H1 (cell line): ENCODE measurements around the gene OR13J1.

Source experiments
- ASH2L ChIP-seq: fragments of 200-600, 300-600 bp; sonication (generic); IDR thresholded peaks from one replicate; pipeline ENCODE4 v1.7.1; 2017; ENCODE audit warnings: low read length
- ATF2 ChIP-seq: IDR thresholded peaks from 2 replicates; pipeline ENCODE4 v1.6.1; 2012; ENCODE audit warnings: low read length, inconsistent platforms
- ATF3 ChIP-seq: IDR thresholded peaks from 2 replicates; pipeline ENCODE4 v1.6.1; 2011; ENCODE audit warnings: low read depth, mild to moderate bottlenecking, low read length; ENCODE audit not compliant: insufficient read depth
- BACH1 ChIP-seq: IDR thresholded peaks from 2 replicates; pipeline ENCODE4 v1.6.1; 2012; ENCODE audit warnings: low read length, improper control_type of control experiment
- CREB1 ChIP-seq: IDR thresholded peaks from 2 replicates; pipeline ENCODE4 v1.6.1; 2012; ENCODE audit warnings: inconsistent platforms
- CTCF ChIP-seq, 3 experiments: IDR thresholded peaks; 1 replicate in 2 of 3; 2 replicates in 1 of 3; pipeline versions ENCODE4 v1.5.1 to v1.6.1; 2011; ENCODE audit warnings: low read length in 3 of 3, mild to moderate bottlenecking in 3 of 3, inconsistent platforms in 2 of 3, low read depth in 1 of 3, moderate library complexity in 1 of 3; ENCODE audit not compliant: insufficient read depth in 1 of 3; ENCODE audit errors: control extremely low read depth in 1 of 3
- EGR1 ChIP-seq: IDR thresholded peaks from 2 replicates; pipeline ENCODE4 v1.6.1; 2011; ENCODE audit warnings: low read depth, low read length, borderline replicate concordance
- EP300 ChIP-seq, 2 experiments: IDR thresholded peaks; 1 replicate in 1 of 2; 2 replicates in 1 of 2; pipeline ENCODE4 v1.6.1; 2011 to 2012; ENCODE audit warnings: low read depth in 2 of 2, low read length in 2 of 2, mild to moderate bottlenecking in 2 of 2, borderline replicate concordance in 1 of 2, inconsistent platforms in 1 of 2, moderate library complexity in 1 of 2
- EZH2 ChIP-seq: fragments of 200-600 bp; sonication (generic); IDR thresholded peaks from 2 replicates; pipeline ENCODE4 v1.7.1; 2012; ENCODE audit warnings: low read depth, mild to moderate bottlenecking, moderate library complexity, low read length, inconsistent platforms; ENCODE audit not compliant: severe bottlenecking
- POLR2A ChIP-seq, 2 experiments: IDR thresholded peaks; 1 replicate in 1 of 2; 2 replicates in 1 of 2; pipeline ENCODE4 v1.6.1; 2011; ENCODE audit warnings: low read depth in 2 of 2, low read length in 2 of 2, mild to moderate bottlenecking in 2 of 2; ENCODE audit errors: control extremely low read depth in 1 of 2
- POLR2AphosphoS5 ChIP-seq: IDR thresholded peaks from 2 replicates; pipeline ENCODE4 v1.6.1; 2011; ENCODE audit warnings: low read depth, low read length
- RFX5 ChIP-seq: IDR thresholded peaks from 2 replicates; pipeline ENCODE4 v1.6.1; 2011; ENCODE audit warnings: low read depth, low read length, improper control_type of control experiment, borderline replicate concordance
- SIN3A ChIP-seq, 2 experiments: IDR thresholded peaks in 1 of 2; conservative IDR thresholded peaks in 1 of 2; 2 replicates each; pipeline ENCODE4 v1.6.1; 2011 to 2012; ENCODE audit warnings: low read length in 2 of 2, improper control_type of control experiment in 1 of 2, low read depth in 1 of 2, mild to moderate bottlenecking in 1 of 2
- TCF12 ChIP-seq: IDR thresholded peaks from 2 replicates; pipeline ENCODE4 v1.6.1; 2011; ENCODE audit warnings: low read depth, mild to moderate bottlenecking, low read length

GRCh38 chr9:35856882-35857281, 13.3 kb downstream of the OR13J1 start:
- no peak for TF ChIP-seq POLR2A (IDR thresholded peaks at IDR 0.05; ENCODE audit: control extremely low read depth in 1 of 2, low read depth in 2 of 2, low read length in 2 of 2)
- TF ChIP-seq CTCF (IDR thresholded peaks at IDR 0.05; ENCODE audit: control extremely low read depth in 1 of 3, insufficient read depth in 1 of 3, low read depth in 1 of 3, low read length in 3 of 3): no peak
- no peak for TF ChIP-seq EZH2
- TF ChIP-seq EP300 (IDR thresholded peaks at IDR 0.05; ENCODE audit: borderline replicate concordance in 1 of 2, low read depth in 2 of 2, low read length in 2 of 2): no peak
- TF ChIP-seq ASH2L: no peak
- no peak for TF ChIP-seq BACH1
- TF ChIP-seq RFX5: no peak
- TF ChIP-seq ATF3: no peak
- no peak for TF ChIP-seq SIN3A (conservative IDR thresholded peaks at IDR 0.05 in 1 of 2, IDR thresholded peaks at IDR 0.05 in 1 of 2; ENCODE audit: low read depth in 1 of 2, low read length in 2 of 2)
- TF ChIP-seq TCF12: no peak
- no peak for TF ChIP-seq POLR2AphosphoS5
- no peak for TF ChIP-seq EGR1
- no peak for TF ChIP-seq CREB1
- TF ChIP-seq ATF2: no peak
